Stimulated activated CD8-positive, alpha-beta memory T cell treated with anti-CD3 and anti-CD28 coated beads, Interleukin-7, amount 100 ng/mL, for 48 hours (primary cell): Measurements from ENCODE around the gene DSCAM.
"Not testable (repeated sequence)": the region's sequence is repeated elsewhere in the genome, so short reads cannot be mapped to it uniquely, and the experiment has no call there.

Source experiments
- DNase-seq, 2 donors: peaks; one replicate each; pipeline ENCODE4 v3.0.0-alpha.2; 2020; ENCODE audit warnings: low read depth in 1 of 2; ENCODE audit errors: extremely low read depth in 1 of 2

Gene DSCAM

DNA sequence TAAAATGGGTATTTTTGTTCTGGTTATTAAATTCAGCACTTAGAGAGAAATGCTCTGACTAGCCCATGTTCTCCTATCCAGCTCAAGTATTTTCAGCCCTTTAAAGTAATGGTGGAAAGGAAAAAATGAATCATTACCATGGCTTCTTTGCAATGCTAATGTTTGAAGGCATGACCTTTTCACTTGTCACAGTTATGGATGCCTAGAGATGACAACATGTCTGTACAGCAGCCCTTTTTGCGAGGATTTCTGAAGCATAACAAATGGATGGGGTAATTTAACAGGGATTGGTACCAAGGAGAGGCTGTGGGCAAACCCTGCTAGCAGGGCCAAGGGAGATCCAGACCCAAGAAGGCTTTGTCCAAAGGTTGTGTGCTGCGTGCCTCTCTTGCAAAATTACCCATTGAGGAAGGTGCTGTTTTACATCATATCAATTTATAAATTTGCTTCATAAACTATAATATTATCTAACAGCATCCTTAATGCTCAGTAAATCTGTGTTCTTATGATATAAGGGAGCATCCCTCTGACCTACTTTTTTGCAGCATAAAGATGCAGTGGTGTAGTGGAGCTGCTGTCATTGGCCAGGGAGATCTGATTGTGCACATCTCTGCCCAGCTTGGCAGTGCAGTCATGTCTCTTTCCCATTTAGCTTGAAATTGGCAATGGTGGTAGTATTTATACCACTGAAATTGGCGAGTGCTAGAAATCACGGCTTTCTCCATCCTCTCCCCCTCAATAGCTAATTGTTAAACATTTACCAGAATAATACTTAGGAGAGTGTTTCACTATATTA lies 652.6 kb downstream of the DSCAM start:
- no peak for DNase-seq

DNA sequence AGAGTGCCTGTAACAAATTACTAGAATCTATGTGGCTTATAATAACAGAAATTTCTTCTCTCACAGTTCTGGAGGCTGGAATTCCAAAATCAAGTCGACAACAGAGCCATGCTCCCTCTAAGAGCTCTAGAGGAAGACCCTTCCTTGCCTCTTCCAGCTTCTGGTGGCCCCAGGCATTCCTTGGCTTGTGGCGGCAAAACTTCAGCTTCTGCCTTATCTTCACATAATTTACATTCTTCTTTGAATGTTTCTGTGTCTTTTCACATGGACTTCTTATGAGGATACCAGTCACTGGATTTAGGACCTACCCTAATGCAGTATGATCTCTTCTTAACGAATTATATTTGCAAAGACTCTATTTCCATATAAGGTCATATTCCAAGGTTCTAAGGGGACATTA lies 655.3 kb downstream of the DSCAM start:
- no peak for DNase-seq

- DNase-seq = no peak
Measured at GRCh38 chr21:40191196-40191595, 655.8 kb downstream of the DSCAM start.

GRCh38 chr21:40187946-40188654 lies 658.9 kb downstream of the DSCAM start:
- DNase-seq = no peak

GRCh38 chr21:40187244-40187643 lies 659.7 kb downstream of the DSCAM start:
- DNase-seq = no peak

DNA sequence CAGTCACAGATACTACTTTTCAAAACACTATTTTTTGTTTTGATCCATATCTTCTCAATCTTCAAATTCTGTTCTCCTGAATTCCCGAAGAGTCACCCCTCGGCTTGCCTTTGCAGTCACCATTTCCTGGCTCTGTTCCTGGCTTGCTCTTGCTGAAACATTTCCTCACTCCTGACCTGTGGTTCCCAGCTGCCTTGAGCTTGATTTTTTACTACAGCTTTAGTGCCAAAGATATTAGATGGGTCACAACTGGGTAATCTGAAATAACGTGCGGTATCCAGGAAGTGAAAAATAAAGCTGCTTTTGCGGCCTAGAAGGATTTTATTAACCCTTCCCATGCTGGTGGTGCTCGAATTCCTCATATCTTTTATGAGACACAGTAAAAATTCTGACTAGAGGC lies 660.9 kb downstream of the DSCAM start:
- no peak for DNase-seq

- DNase-seq = no peak
Measured at GRCh38 chr21:40185208-40185607, 661.8 kb downstream of the DSCAM start.

GRCh38 chr21:40182491-40182890 lies 664.5 kb downstream of the DSCAM start:
- DNase-seq = not testable (repeated sequence)

DNA sequence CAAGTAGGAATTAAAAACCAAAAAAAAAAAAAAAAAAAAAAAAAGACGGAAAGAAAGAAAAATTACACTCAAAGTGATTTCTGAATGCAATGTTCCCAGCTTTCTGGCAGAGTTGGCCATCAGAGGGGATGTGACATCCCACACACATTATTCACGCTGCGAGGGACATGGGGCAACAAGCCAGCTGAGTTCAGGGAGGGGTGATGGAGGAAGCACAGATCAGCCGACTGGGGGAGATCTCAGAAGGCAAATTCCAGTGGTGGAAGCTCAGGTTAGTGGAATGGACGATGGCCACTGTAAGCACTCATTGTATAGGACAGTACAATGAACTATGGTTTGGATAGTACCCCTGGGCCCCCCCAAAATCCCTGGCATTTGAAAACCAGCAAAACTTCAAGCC lies 667.8 kb downstream of the DSCAM start:
- DNase-seq = no peak

GRCh38 chr21:40178726-40179125 lies 668.2 kb downstream of the DSCAM start:
- DNase-seq = no peak

GRCh38 chr21:40177979-40178378 lies 669.0 kb downstream of the DSCAM start:
- no peak for DNase-seq

GRCh38 chr21:40176724-40177123 lies 670.2 kb downstream of the DSCAM start:
- no peak for DNase-seq

DNA sequence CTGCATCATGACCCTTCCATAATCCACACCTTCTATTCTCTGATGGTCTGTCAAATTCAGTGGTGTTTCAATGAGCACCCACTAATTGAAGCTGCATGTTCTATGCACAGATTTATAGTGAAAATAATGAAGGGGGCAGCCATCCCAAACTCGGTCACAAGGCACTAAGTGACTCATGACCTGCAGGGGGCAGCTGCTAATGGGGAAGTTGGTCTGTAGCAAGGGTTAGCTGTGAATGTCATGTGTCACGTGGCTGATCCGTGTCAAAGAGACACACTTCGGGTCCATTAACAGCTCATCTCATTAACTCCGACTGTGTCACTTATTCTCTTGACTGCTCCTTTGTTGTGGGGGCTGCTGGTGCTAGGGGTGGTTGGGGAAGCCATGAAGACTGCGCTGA lies 673.1 kb downstream of the DSCAM start:
- DNase-seq = no peak

GRCh38 chr21:40169971-40170370 lies 677.0 kb downstream of the DSCAM start:
- DNase-seq = no peak

DNA sequence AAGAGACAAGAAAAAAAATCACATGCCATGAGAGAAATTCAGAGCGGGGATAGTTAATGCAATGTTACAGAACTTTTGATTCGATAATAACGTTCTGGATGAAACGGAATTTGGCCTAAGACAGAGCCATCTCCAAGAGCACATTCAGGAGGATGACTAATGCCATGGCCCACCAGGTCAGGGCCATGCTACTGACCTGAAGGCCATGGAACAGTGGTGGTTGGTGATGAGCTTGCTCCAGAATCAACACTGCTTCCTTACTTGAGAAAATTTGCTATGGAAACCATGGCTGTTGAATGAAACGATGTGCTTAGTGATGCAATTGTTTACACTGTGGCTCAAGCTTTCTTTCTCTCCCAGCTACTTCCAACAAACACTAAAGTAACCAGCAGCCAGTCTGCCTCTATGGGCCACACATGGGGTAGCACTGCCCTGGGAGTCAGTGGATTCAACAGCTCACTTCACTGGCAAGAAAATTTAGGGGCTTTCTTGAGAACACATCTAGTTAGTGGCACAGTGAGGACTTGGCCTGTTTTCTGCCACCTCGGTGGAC lies 680.6 kb downstream of the DSCAM start:
- DNase-seq = no peak

DNA sequence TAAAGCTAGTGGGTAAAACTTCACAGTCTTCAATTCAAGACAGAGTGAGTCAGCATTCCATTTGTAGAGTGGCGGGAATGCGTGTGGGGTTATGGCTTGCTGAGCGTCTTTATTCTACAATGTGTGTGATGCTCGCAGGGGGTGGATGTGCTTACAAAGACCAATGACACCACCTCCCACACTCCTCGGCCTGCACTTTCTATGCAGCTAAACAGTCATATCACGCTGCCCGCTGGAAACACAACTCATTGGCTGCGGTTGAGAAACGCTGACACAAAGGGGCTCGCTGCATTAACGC lies 681.2 kb downstream of the DSCAM start:
- no peak for DNase-seq

DNA sequence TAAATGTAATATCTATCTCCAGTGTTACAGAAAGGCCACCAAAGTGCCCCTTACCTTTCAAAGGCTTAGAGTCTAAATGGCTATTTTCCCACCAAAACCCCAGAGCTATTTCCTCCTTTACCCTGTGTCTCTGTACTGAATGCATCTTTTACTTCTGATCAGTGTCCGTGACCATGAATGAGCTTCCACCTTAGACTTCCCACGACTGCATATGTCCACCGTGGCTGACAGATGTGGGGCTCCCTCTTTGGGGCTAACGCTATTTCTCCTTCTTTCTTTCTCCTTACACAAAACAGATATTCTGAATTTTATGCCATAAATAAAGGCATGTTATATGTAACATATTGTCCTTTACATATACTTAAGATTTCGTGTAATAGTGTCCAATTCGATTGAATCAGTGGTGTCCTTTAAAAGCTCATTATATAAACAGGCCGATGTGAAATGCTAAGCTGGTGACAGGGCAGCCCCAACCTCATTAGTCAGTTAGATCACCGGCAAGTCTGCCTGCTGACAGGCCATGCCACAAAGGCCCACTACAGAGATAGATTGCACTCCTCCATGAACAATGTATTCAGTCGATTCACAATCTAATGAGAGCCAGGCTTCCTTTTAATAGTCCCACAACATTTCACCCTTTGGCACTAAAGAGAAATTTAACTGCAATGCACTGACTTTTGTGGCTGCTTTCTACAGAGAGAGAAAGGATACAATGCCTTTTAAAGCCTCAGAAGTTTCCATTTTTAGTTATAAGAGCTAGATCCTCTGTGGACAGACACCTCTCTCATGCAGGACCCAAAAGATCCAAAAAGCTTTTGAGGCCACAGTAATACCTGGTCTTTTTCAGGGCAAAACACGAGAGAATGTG lies 681.8 kb downstream of the DSCAM start:
- DNase-seq = no peak

- no peak for DNase-seq
Measured at GRCh38 chr21:40162075-40162474, 684.9 kb downstream of the DSCAM start.

GRCh38 chr21:40160911-40161310 lies 686.0 kb downstream of the DSCAM start:
- no peak for DNase-seq

GRCh38 chr21:40158366-40158765 lies 688.6 kb downstream of the DSCAM start:
- DNase-seq = no peak

GRCh38 chr21:40155563-40155962 lies 691.4 kb downstream of the DSCAM start:
- DNase-seq = no peak
